ENCODE data around the gene CBX3. TPM values are rescaled to one million over a fixed set of nuclear protein-coding genes. Genes with fewer than 3 reads are reported as not detected.

Gene CBX3
- total and polyA plus RNA-seq, 4 donors: 26.9 to 53.3 (median 33.0) TPM

GRCh38 chr7:26198781-26199169 lies 2.8 kb upstream of the CBX3 start:
- Histone ChIP-seq H3K9ac (ENCODE audit: low read depth in 1 of 2, low read length in 2 of 2) (peak overlapping the region; percentile 99 to 100), H3K9me3 (ENCODE audit: control insufficient read depth in 4 of 4, low read length in 3 of 4) (no peaks in the 10 kb centered on the region), H3K36me3 (ENCODE audit: control insufficient read depth in 4 of 4, insufficient read depth in 3 of 4, low read depth in 1 of 4, low read length in 3 of 4) (peaks cover 10 to 35% (median 29%) of the 10 kb centered on the region in 4 donors), H3K27me3 (ENCODE audit: control insufficient read depth in 4 of 4, insufficient read depth in 4 of 4, low read length in 3 of 4) (no peaks in the 10 kb centered on the region), H3K4me1 (ENCODE audit: control insufficient read depth in 4 of 4, insufficient read depth in 4 of 4, low read length in 3 of 4) (peaks cover 7 to 49% (median 28%) of the 10 kb centered on the region in 4 donors), H3K27ac (ENCODE audit: low read depth in 1 of 2, low read length in 2 of 2) (peak overlapping the region; percentile 98 to 99), H3K4me3 (ENCODE audit: low read depth in 1 of 3, low read length in 3 of 3) (peak overlapping the region; percentile 67 to 99 (median 82))
- TF ChIP-seq HNF4A (conservative IDR thresholded peaks at IDR 0.05): no peak
- no peak for TF ChIP-seq RAD21 (IDR thresholded peaks at IDR 0.05)
- no peak for TF ChIP-seq CTCF (IDR thresholded peaks at IDR 0.05; ENCODE audit: low read depth, low read length, missing input control)
- TF ChIP-seq NR2F2 (IDR thresholded peaks at IDR 0.05): no peak
- no peak for TF ChIP-seq ZBTB33 (IDR thresholded peaks at IDR 0.05)
- no peak for TF ChIP-seq RXRA (IDR thresholded peaks at IDR 0.05)
- no peak for TF ChIP-seq ATF3 (IDR thresholded peaks at IDR 0.05)
- TF ChIP-seq MAX (IDR thresholded peaks at IDR 0.05): no peak
- TF ChIP-seq FOXA1 (IDR thresholded peaks at IDR 0.05): no peak
- no peak for DNase-seq (ENCODE audit: low spot score)
- WGBS: under 1% methylated on average over 7 of the region's 7 CpGs

GRCh38 chr7:26199301-26200037 lies 2.1 kb upstream of the CBX3 start:
- Histone ChIP-seq H3K9ac (ENCODE audit: low read depth in 1 of 2, low read length in 2 of 2) (peak overlapping the region; percentile 99 to 100), H3K9me3 (ENCODE audit: control insufficient read depth in 4 of 4, low read length in 3 of 4) (no peaks in the 10 kb centered on the region), H3K4me1 (ENCODE audit: control insufficient read depth in 4 of 4, insufficient read depth in 4 of 4, low read length in 3 of 4) (peaks cover 5 to 49% (median 31%) of the 10 kb centered on the region in 4 donors), H3K27me3 (ENCODE audit: control insufficient read depth in 4 of 4, insufficient read depth in 4 of 4, low read length in 3 of 4) (no peaks in the 10 kb centered on the region), H3K27ac (ENCODE audit: low read depth in 1 of 2, low read length in 2 of 2) (peak overlapping the region; percentile 98 to 99), H3K4me3 (ENCODE audit: low read depth in 1 of 3, low read length in 3 of 3) (peak overlapping the region; percentile 67 to 99 (median 82)), H3K36me3 (ENCODE audit: control insufficient read depth in 4 of 4, insufficient read depth in 3 of 4, low read depth in 1 of 4, low read length in 3 of 4) (peaks cover 8 to 29% (median 26%) of the 10 kb centered on the region in 4 donors)
- WGBS: under 1% methylated on average over 36 of the region's 36 CpGs
- DNase-seq (ENCODE audit: low spot score): peak; percentile 66
- TF ChIP-seq YY1 (IDR thresholded peaks at IDR 0.05): no peak
- TF ChIP-seq HNF4A (conservative IDR thresholded peaks at IDR 0.05): peak in 1 of 2 donors; percentile 12
- peak; percentile 64 for TF ChIP-seq TAF1 (conservative IDR thresholded peaks at IDR 0.05)
- no peak for TF ChIP-seq RAD21 (IDR thresholded peaks at IDR 0.05)
- TF ChIP-seq FOXA2 (IDR thresholded peaks at IDR 0.05): no peak
- no peak for TF ChIP-seq ZBTB33 (IDR thresholded peaks at IDR 0.05)
- TF ChIP-seq FOXA1 (IDR thresholded peaks at IDR 0.05): no peak
- TF ChIP-seq ATF3 (IDR thresholded peaks at IDR 0.05): no peak
- no peak for TF ChIP-seq HNF4G (IDR thresholded peaks at IDR 0.05)
- no peak for TF ChIP-seq SP1 (IDR thresholded peaks at IDR 0.05)
- no peak for TF ChIP-seq GABPA (IDR thresholded peaks at IDR 0.05 in 1 of 2, conservative IDR thresholded peaks at IDR 0.05 in 1 of 2)
- peak; percentile 17 for TF ChIP-seq REST (IDR thresholded peaks at IDR 0.05)
- TF ChIP-seq CTCF (IDR thresholded peaks at IDR 0.05; ENCODE audit: low read depth, low read length, missing input control): no peak
